D721Med (cell line): Measurements from ENCODE around the gene ARRDC1.

Source experiments
- DNase-seq: peaks from one replicate; pipeline ENCODE4 v3.0.0; 2011; ENCODE audit warnings: low spot score; ENCODE audit not compliant: insufficient read length
- FAIRE-seq: peaks from 2 replicates; lab custom pipeline; 2011; peaks lifted over from hg19 to GRCh38; lab: Jason Lieb, UNC
- CTCF ChIP-seq: IDR thresholded peaks from 2 replicates; pipeline ENCODE4 v1.5.1; 2012; ENCODE audit warnings: mild to moderate bottlenecking, control low read depth; ENCODE audit not compliant: insufficient read depth; ENCODE audit errors: missing control alignments

ARRDC1 gene

GRCh38 chr9:137649553-137649952 is 44.1 kb downstream of the ARRDC1 start:
- FAIRE-seq = no peak
- no peak for TF ChIP-seq CTCF
- no peak for DNase-seq

DNA sequence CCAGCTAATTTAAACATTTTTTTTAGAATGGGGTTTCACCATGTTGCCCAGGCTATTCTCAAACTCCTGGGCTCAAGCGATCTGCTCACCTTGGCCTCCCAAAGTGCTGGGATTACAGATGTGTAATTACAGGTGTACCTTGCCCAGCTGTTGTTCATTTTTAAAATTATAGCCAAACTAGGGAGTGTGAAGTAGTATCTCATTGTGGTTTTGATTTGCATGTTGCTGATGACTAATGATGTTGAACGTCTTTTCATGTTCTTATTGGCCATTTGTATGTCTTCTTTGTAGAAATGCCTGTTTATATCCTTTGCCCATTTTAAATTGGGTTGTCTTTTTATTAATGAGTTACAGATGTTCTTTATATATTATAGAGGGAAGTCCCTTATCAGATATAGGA is 44.8 kb downstream of the ARRDC1 start:
- no peak for FAIRE-seq
- DNase-seq = no peak
- no peak for TF ChIP-seq CTCF

DNA sequence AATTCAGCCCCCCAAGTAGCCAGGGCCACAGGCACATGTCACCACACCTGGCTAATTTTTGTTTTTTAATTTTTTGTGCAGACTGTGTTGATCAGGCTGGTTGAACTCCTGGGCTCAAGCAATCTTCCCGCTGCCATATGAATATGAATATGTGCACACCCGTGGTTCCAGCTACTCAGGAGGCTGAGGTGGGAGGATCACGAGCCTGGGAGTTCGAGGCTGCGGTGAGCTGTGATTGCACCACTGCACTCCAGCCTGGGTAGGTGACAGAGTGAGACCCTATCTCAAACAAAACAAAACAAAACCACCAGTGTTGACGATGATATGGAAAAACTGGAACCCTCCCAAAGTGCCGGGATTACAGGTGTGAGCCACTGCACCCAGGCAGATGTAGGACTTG is 45.3 kb downstream of the ARRDC1 start:
- TF ChIP-seq CTCF = no peak
- DNase-seq (no peak), FAIRE-seq (no peak)

DNA sequence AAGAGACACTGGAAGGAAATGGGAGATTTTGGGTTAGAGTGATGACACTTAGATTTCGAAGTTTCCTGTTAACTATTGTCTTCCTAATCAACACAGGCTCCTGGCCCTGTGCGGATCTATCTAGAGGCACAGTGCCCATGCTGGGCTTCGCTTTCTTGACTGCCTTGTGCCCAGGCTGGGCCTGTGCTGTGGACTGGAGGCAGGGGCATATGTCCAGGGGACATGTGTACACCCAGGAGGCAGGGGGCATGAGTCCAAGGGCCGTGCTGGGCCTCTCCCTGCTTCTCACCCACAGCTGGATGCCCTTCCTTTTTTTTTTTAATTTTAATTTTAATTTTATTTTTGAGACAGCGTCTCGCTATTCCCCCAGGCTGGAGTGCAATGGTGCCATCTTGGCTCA is 50.9 kb downstream of the ARRDC1 start:
- no peak for TF ChIP-seq CTCF
- DNase-seq = no peak
- FAIRE-seq = no peak

GRCh38 chr9:137657606-137658005 is 52.1 kb downstream of the ARRDC1 start:
- DNase-seq (no peak), FAIRE-seq (no peak)
- no peak for TF ChIP-seq CTCF

DNA sequence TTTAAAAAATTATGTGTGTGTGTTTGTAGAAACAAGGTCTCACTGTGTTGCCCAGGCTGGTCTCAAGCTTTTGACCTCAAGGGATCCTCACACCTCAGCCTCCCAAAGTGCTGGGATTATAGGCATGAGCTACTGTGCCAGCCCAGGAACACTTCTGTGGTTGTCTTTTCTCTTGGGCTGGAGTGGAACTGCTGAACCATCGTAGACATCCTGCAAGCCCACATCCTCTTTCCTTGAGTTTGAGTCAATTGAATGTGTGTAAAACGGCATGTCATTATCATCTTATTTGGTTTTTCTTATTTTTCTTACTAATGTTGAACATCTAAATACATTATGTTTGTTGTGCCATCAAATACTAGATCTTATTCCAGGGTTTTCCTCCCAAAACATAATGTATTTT is 53.3 kb downstream of the ARRDC1 start:
- TF ChIP-seq CTCF = no peak
- FAIRE-seq = no peak
- DNase-seq = no peak

DNA sequence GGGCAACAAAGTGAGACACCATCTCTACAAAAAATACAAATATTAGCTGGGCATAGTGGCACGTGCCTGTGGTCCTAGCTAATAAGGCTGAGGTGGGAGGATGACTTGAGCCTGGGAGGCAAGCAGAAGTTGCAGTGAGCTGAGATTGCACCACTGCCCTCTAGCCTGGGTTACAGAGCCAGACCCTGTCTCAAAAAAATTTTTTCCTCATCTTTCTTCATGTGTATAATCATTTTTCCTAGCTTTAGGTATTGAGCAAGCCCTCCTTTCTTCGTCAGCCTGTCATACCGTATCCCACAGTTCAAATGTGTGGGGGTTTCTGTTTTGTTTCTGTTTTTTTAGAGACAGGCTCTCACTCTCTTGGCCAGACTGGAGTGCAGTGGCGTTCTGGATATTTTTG is 54.7 kb downstream of the ARRDC1 start:
- no peak for DNase-seq
- no peak for TF ChIP-seq CTCF
- no peak for FAIRE-seq
